A549 (cell line): ENCODE measurements around the gene MCM7.
A peak's percentile ranks its signal among the peaks of the same experiment; 100 is the strongest.

Experiments used
- CBX8 ChIP-seq: fragments of 200-600 bp; sonication (generic); IDR thresholded peaks from 2 replicates; pipeline ENCODE4 v1.6.1; 2016
- CTCF ChIP-seq: fragments of >200 bp; sonication (Bioruptor Twin); formaldehyde crosslinking; IDR thresholded peaks from 3 replicates; pipeline ENCODE4 v1.5.1; 2016
- EP300 ChIP-seq, 2 experiments: fragments of >200 bp; sonication (Bioruptor Twin); formaldehyde crosslinking; IDR thresholded peaks; 2 replicates in 1 of 2; 3 replicates in 1 of 2; pipeline ENCODE4 v1.6.1; 2016 to 2017
- JUN ChIP-seq, 2 experiments: fragments of >200 bp; sonication (Bioruptor Twin); formaldehyde crosslinking; IDR thresholded peaks; 2 replicates in 1 of 2; 3 replicates in 1 of 2; pipeline ENCODE4 v1.6.1; 2016 to 2017
- KDM1A ChIP-seq: fragments of 200-600 bp; sonication (generic); IDR thresholded peaks from 2 replicates; pipeline ENCODE4 v1.6.1; 2016; ENCODE audit warnings: low read depth, mild to moderate bottlenecking
- NR3C1 ChIP-seq: fragments of >200 bp; sonication (Bioruptor Twin); formaldehyde crosslinking; IDR thresholded peaks from 3 replicates; pipeline ENCODE4 v1.6.1; 2017
- RCOR1 ChIP-seq: fragments of 150-350 bp; IDR thresholded peaks from 2 replicates; pipeline ENCODE4 v1.6.1; 2014; ENCODE audit warnings: antibody characterized with exemption, low read length, low read depth
- TF ChIP-seq, protein P1 (sequence below): IDR thresholded peaks from 2 replicates; pipeline ENCODE4 v1.6.1; 2012
- TF ChIP-seq, protein P2 (sequence below): fragments of 200-600 bp; sonication (generic); IDR thresholded peaks from 2 replicates; pipeline ENCODE4 v1.6.1; 2016; ENCODE audit warnings: antibody characterized with exemption, mild to moderate bottlenecking, moderate library complexity

DNA sequence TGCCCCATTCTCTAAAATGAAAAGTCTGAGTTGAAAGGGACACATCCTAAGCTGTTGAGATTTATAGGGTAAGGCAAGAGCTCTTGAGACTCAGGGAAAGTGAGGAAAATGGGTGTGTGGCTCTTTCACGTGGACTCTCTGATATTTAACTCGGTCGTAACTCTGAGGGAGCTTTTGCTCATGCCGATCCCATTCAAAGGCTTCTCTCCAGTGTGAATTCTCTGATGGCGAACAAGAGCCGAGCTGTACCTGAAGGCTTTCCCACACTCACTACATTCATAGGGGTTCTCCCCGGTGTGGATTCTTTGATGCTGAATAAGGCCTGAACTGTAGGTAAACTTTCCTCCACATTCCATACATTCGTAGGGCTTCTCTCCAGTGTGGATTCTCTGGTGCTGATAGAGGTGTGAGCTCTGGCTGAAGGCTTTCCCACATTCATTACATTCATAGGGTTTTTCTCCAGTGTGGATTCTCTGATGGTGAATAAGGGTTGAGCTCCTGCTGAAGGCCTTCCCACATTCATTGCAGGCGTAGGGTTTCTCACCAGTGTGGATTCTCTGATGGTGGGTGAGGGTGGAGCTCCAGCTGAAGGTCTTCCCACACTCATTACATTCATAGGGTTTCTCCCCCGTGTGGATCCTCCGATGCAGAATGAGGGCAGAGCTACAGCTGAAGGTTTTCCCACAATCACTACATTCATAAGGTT, 30.0 kb downstream of the MCM7 start:
- TF ChIP-seq CTCF: no peak
- no peak for TF ChIP-seq NR3C1
- TF ChIP-seq KDM1A: peak; percentile 87
- TF ChIP-seq RCOR1: no peak
- TF ChIP-seq, protein P1, sequence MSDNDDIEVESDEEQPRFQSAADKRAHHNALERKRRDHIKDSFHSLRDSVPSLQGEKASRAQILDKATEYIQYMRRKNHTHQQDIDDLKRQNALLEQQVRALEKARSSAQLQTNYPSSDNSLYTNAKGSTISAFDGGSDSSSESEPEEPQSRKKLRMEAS: no peak
- TF ChIP-seq EP300 (IDR thresholded peaks at IDR 0.05): no peak
- no peak for TF ChIP-seq CBX8
- TF ChIP-seq, protein P2, sequence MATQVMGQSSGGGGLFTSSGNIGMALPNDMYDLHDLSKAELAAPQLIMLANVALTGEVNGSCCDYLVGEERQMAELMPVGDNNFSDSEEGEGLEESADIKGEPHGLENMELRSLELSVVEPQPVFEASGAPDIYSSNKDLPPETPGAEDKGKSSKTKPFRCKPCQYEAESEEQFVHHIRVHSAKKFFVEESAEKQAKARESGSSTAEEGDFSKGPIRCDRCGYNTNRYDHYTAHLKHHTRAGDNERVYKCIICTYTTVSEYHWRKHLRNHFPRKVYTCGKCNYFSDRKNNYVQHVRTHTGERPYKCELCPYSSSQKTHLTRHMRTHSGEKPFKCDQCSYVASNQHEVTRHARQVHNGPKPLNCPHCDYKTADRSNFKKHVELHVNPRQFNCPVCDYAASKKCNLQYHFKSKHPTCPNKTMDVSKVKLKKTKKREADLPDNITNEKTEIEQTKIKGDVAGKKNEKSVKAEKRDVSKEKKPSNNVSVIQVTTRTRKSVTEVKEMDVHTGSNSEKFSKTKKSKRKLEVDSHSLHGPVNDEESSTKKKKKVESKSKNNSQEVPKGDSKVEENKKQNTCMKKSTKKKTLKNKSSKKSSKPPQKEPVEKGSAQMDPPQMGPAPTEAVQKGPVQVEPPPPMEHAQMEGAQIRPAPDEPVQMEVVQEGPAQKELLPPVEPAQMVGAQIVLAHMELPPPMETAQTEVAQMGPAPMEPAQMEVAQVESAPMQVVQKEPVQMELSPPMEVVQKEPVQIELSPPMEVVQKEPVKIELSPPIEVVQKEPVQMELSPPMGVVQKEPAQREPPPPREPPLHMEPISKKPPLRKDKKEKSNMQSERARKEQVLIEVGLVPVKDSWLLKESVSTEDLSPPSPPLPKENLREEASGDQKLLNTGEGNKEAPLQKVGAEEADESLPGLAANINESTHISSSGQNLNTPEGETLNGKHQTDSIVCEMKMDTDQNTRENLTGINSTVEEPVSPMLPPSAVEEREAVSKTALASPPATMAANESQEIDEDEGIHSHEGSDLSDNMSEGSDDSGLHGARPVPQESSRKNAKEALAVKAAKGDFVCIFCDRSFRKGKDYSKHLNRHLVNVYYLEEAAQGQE: no peak
- peak in 1 of 2 experiments; percentile 20; a peak in 1 of 5 replicates for TF ChIP-seq JUN (IDR thresholded peaks at IDR 0.05)
